ENCODE results near the gene C15orf40.

C15orf40 gene

DNA sequence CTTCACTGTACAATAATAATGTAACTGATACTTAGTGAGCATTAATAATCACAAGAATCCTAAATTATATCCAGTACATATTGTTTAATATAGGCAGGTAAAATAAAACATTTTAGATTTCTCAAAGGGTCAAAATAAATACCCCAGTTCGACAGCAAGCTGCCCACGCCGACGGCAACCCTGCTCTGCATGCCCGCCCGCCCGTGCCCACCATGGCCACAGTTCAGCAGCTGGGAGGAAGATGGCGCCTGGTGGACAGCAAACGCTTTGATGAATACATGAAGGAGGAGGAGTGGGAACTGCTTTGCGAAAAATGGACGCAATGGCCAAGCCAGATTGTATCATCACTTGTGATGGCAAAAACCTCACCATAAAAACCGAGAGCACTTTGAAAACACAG, 32.7 kb upstream of the C15orf40 start:
- ChIA-PET POLR2A (no interaction called here), CTCF (interaction anchor here (0.7 kb wide), 1 partner anchor 155 kb away, joined by 3 read pairs; no protein-coding TSS in a partner anchor)
- TF ChIP-seq TRIM28 (IDR thresholded peaks at IDR 0.05; ENCODE audit: borderline replicate concordance, low read length), result no peak
- no peak for TF ChIP-seq ZNF248 (tag by site-specific recombination; IDR thresholded peaks at IDR 0.05)
- TF ChIP-seq, protein P1, sequence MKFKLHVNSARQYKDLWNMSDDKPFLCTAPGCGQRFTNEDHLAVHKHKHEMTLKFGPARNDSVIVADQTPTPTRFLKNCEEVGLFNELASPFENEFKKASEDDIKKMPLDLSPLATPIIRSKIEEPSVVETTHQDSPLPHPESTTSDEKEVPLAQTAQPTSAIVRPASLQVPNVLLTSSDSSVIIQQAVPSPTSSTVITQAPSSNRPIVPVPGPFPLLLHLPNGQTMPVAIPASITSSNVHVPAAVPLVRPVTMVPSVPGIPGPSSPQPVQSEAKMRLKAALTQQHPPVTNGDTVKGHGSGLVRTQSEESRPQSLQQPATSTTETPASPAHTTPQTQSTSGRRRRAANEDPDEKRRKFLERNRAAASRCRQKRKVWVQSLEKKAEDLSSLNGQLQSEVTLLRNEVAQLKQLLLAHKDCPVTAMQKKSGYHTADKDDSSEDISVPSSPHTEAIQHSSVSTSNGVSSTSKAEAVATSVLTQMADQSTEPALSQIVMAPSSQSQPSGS (tag by site-specific recombination; IDR thresholded peaks at IDR 0.05; ENCODE audit: low read depth), result no peak
- no peak for TF ChIP-seq ZNF585B (tag by site-specific recombination; IDR thresholded peaks at IDR 0.05)
- no peak for TF ChIP-seq ZNF837 (tag by site-specific recombination; IDR thresholded peaks at IDR 0.05)
- no peak for TF ChIP-seq WT1 (tag by site-specific recombination; IDR thresholded peaks at IDR 0.05)
- no peak for TF ChIP-seq ZNF24 (tag by site-specific recombination; IDR thresholded peaks at IDR 0.05)
- no peak for TF ChIP-seq ZNF548 (tag by site-specific recombination; IDR thresholded peaks at IDR 0.05)
- TF ChIP-seq ZNF776 (tag by site-specific recombination; IDR thresholded peaks at IDR 0.05; ENCODE audit: borderline replicate concordance), result no peak
- no peak for TF ChIP-seq SALL2 (tag by site-specific recombination; IDR thresholded peaks at IDR 0.05; ENCODE audit: borderline replicate concordance)
- TF ChIP-seq KLF7 (tag by site-specific recombination; IDR thresholded peaks at IDR 0.05; ENCODE audit: borderline replicate concordance), result no peak
- TF ChIP-seq ZNF747 (tag by site-specific recombination; IDR thresholded peaks at IDR 0.05), result no peak
- TF ChIP-seq ZNF777 (tag by site-specific recombination; IDR thresholded peaks at IDR 0.05; ENCODE audit: borderline replicate concordance), result no peak
- TF ChIP-seq HIC1 (tag by site-specific recombination; IDR thresholded peaks at IDR 0.05), result no peak
- TF ChIP-seq, protein P2, sequence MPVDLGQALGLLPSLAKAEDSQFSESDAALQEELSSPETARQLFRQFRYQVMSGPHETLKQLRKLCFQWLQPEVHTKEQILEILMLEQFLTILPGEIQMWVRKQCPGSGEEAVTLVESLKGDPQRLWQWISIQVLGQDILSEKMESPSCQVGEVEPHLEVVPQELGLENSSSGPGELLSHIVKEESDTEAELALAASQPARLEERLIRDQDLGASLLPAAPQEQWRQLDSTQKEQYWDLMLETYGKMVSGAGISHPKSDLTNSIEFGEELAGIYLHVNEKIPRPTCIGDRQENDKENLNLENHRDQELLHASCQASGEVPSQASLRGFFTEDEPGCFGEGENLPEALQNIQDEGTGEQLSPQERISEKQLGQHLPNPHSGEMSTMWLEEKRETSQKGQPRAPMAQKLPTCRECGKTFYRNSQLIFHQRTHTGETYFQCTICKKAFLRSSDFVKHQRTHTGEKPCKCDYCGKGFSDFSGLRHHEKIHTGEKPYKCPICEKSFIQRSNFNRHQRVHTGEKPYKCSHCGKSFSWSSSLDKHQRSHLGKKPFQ (tag by site-specific recombination; IDR thresholded peaks at IDR 0.05), result no peak
- no peak for TF ChIP-seq SCRT1 (tag by site-specific recombination; IDR thresholded peaks at IDR 0.05; ENCODE audit: borderline replicate concordance)

GRCh38 chr15:83039206-83039605, 27.8 kb upstream of the C15orf40 start:
- Histone ChIP-seq H3K4me3 (ENCODE audit: low read depth, low read length) (no peak overlapping the region), H3K27ac (ENCODE audit: extremely low read depth, low read depth, low read length) (no peak overlapping the region), H3K36me3 (ENCODE audit: control insufficient read depth in 2 of 2, insufficient read depth in 1 of 2, low read length in 2 of 2) (peaks cover 38 to 43% of the 10 kb centered on the region in 2 experiments), H3K4me1 (ENCODE audit: control insufficient read depth, insufficient read depth, low read length) (no peaks in the 10 kb centered on the region), H3K9me3 (ENCODE audit: control insufficient read depth, insufficient read depth, low read depth, low read length) (no peaks in the 10 kb centered on the region)
- ChIA-PET POLR2A (no interaction called here), CTCF (no interaction called here)
- TF ChIP-seq, protein P3, sequence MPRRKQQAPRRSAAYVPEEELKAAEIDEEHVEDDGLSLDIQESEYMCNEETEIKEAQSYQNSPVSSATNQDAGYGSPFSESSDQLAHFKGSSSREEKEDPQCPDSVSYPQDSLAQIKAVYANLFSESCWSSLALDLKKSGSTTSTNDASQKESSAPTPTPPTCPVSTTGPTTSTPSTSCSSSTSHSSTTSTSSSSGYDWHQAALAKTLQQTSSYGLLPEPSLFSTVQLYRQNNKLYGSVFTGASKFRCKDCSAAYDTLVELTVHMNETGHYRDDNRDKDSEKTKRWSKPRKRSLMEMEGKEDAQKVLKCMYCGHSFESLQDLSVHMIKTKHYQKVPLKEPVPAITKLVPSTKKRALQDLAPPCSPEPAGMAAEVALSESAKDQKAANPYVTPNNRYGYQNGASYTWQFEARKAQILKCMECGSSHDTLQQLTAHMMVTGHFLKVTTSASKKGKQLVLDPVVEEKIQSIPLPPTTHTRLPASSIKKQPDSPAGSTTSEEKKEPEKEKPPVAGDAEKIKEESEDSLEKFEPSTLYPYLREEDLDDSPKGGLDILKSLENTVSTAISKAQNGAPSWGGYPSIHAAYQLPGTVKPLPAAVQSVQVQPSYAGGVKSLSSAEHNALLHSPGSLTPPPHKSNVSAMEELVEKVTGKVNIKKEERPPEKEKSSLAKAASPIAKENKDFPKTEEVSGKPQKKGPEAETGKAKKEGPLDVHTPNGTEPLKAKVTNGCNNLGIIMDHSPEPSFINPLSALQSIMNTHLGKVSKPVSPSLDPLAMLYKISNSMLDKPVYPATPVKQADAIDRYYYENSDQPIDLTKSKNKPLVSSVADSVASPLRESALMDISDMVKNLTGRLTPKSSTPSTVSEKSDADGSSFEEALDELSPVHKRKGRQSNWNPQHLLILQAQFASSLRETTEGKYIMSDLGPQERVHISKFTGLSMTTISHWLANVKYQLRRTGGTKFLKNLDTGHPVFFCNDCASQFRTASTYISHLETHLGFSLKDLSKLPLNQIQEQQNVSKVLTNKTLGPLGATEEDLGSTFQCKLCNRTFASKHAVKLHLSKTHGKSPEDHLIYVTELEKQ (tag by site-specific recombination; IDR thresholded peaks at IDR 0.05; ENCODE audit: borderline replicate concordance), result no peak
- TF ChIP-seq ZBTB17 (tag by site-specific recombination; IDR thresholded peaks at IDR 0.05), result no peak
- TF ChIP-seq, protein P4, sequence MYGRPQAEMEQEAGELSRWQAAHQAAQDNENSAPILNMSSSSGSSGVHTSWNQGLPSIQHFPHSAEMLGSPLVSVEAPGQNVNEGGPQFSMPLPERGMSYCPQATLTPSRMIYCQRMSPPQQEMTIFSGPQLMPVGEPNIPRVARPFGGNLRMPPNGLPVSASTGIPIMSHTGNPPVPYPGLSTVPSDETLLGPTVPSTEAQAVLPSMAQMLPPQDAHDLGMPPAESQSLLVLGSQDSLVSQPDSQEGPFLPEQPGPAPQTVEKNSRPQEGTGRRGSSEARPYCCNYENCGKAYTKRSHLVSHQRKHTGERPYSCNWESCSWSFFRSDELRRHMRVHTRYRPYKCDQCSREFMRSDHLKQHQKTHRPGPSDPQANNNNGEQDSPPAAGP (tag by site-specific recombination; IDR thresholded peaks at IDR 0.05), result no peak
- TF ChIP-seq GLI2 (tag by site-specific recombination; IDR thresholded peaks at IDR 0.05; ENCODE audit: borderline replicate concordance, low read depth), result no peak
- TF ChIP-seq ZNF10 (tag by site-specific recombination; IDR thresholded peaks at IDR 0.05), result no peak
- no peak for TF ChIP-seq ZNF398 (tag by site-specific recombination; IDR thresholded peaks at IDR 0.05)
- TF ChIP-seq ZNF670 (tag by site-specific recombination; IDR thresholded peaks at IDR 0.05; ENCODE audit: low read depth), result no peak
- TF ChIP-seq ZNF785 (tag by site-specific recombination; IDR thresholded peaks at IDR 0.05), result no peak
- TF ChIP-seq ZNF112 (tag by site-specific recombination; IDR thresholded peaks at IDR 0.05), result no peak

More for the DNA sequence above, 32.7 kb upstream of the C15orf40 start:
- no peak overlapping the region for H3K4me3 ChIP-seq (ENCODE audit: low read depth, low read length)
- no peaks in the 10 kb centered on the region for H3K9me3 ChIP-seq (ENCODE audit: control insufficient read depth, insufficient read depth, low read depth, low read length)
- H3K4me1 ChIP-seq (ENCODE audit: control insufficient read depth, insufficient read depth, low read length), result no peaks in the 10 kb centered on the region
- H3K27ac ChIP-seq (ENCODE audit: extremely low read depth, low read depth, low read length), result no peak overlapping the region
- H3K36me3 ChIP-seq (ENCODE audit: control insufficient read depth in 2 of 2, insufficient read depth in 1 of 2, low read length in 2 of 2), result peaks cover 47 to 77% of the 10 kb centered on the region in 2 experiments
